Vagina (tissue), 2 donors: ENCODE data around the gene HMGN1. TPM values are rescaled to one million over a fixed set of nuclear protein-coding genes. Genes with fewer than 3 reads are reported as not detected.

Experiments
- DNase-seq, 2 donors: peaks; one replicate each; pipeline ENCODE4 v3.0.0-alpha.2; 2017; ENCODE audit errors: extremely low spot score in 2 of 2
- H3K27ac ChIP-seq: fragments of 200-600 bp; sonication (generic); one replicate; pipeline ENCODE4 v1.5.1; 2019
- H3K27me3 ChIP-seq: fragments of 200-600 bp; sonication (generic); one replicate; pipeline ENCODE4 v1.5.1; 2019
- H3K36me3 ChIP-seq, 2 donors: fragments of 200-600 bp; sonication (generic); one replicate each; pipeline ENCODE4 v1.5.1; 2017 to 2019
- H3K4me1 ChIP-seq: fragments of 200-600 bp; sonication (generic); one replicate; pipeline ENCODE4 v1.5.1; 2019
- H3K4me3 ChIP-seq, 2 donors: fragments of 200-600 bp; sonication (generic); 1 replicate in 1 of 2; 2 replicates in 1 of 2; pipeline ENCODE4 v1.5.1; 2016 to 2019
- H3K9me3 ChIP-seq: fragments of 200-600 bp; sonication (generic); one replicate; pipeline ENCODE4 v1.5.1; 2019
- CTCF ChIP-seq, 3 experiments: fragments of 450-650 bp in 2 of 3; fragments of 200-600 bp in 1 of 3; sonication (generic) in 1 of 3; IDR thresholded peaks; one replicate each; pipeline ENCODE4 v1.5.1; 2017 to 2019; ENCODE audit warnings: antibody characterized with exemption in 3 of 3, mild to moderate bottlenecking in 2 of 3, moderate library complexity in 2 of 3
- POLR2A ChIP-seq, 2 donors: fragments of 450-650 bp; IDR thresholded peaks; one replicate each; pipeline ENCODE4 v1.6.1; 2017; ENCODE audit warnings: antibody characterized with exemption in 2 of 2, mild to moderate bottlenecking in 2 of 2, moderate library complexity in 2 of 2
- POLR2AphosphoS5 ChIP-seq, 2 donors: sonication (generic); formaldehyde crosslinking; IDR thresholded peaks; one replicate each; pipeline ENCODE4 v1.9.0; 2017; ENCODE audit warnings: antibody characterized with exemption in 2 of 2, mild to moderate bottlenecking in 2 of 2, low read depth in 1 of 2; ENCODE audit not compliant: insufficient read depth in 1 of 2
- intact Hi-C: fragments of 100-400 bp; cut with DNase I; formaldehyde crosslinking; loops from one replicate; pipeline ENCODE4 v1.15.1; 2023
- total RNA-seq: library from RNA; depleted of rRNA; stranded (reverse); fragments of >200 nt; gene quantifications from one replicate; pipeline ENCODE4 v1.2.3, GENCODE V29; 2016

Gene HMGN1
- total RNA-seq: 82.0 TPM

- intact Hi-C loops: loop anchor here (2.0 kb wide), 1 partner anchor 36 kb away; the partner anchor contains the start of gene BRWD1
- peak within 1 kb of the TSS; percentile 84 for H3K27ac ChIP-seq
Measured at GRCh38 chr21:39348355-39349210, at the start of gene HMGN1. TSS of gene HMGN1 (minus strand) at chr21:39349088. CDS start at chr21:39348917, 171 bp downstream.

GRCh38 chr21:39397646-39398385 is 48.9 kb upstream of the HMGN1 start:
- intact Hi-C loops: no loop called here
- Histone ChIP-seq H3K36me3 (peaks cover 0 to 43% of the 10 kb centered on the region in 2 donors), H3K27me3 (no peaks in the 10 kb centered on the region), H3K4me1 (no peaks in the 10 kb centered on the region), H3K27ac (no peak overlapping the region), H3K4me3 (no peak overlapping the region), H3K9me3 (no peaks in the 10 kb centered on the region)
- no peak for DNase-seq
- no peak for TF ChIP-seq CTCF (IDR thresholded peaks at IDR 0.05)
- TF ChIP-seq POLR2AphosphoS5 (IDR thresholded peaks at IDR 0.05; ENCODE audit: insufficient read depth in 1 of 2, low read depth in 1 of 2): no peak
- TF ChIP-seq POLR2A (IDR thresholded peaks at IDR 0.05): no peak

More at GRCh38 chr21:39348355-39349210, at the start of gene HMGN1:
- peak in 1 of 2 donors; percentile 88 for DNase-seq
- no peaks in the 10 kb centered on the region for H3K9me3 ChIP-seq
- TF ChIP-seq CTCF (IDR thresholded peaks at IDR 0.05): no peak
- TF ChIP-seq POLR2AphosphoS5 (IDR thresholded peaks at IDR 0.05; ENCODE audit: insufficient read depth in 1 of 2, low read depth in 1 of 2): peak in 1 of 2 donors; percentile 50
- TF ChIP-seq POLR2A (IDR thresholded peaks at IDR 0.05): peak in 1 of 2 donors; percentile 80
- peaks cover 0 to 6% of the 10 kb centered on the region in 2 donors for H3K36me3 ChIP-seq
- no peaks in the 10 kb centered on the region for H3K27me3 ChIP-seq
- H3K4me1 ChIP-seq: peaks cover 36% of the 10 kb centered on the region
- peak within 1 kb of the TSS; percentile 81 to 82 for H3K4me3 ChIP-seq

GRCh38 chr21:39392981-39393380 is 44.1 kb upstream of the HMGN1 start:
- DNase-seq: no peak
- H3K4me3 ChIP-seq: no peak overlapping the region
- TF ChIP-seq POLR2A (IDR thresholded peaks at IDR 0.05) (no peak), POLR2AphosphoS5 (IDR thresholded peaks at IDR 0.05; ENCODE audit: insufficient read depth in 1 of 2, low read depth in 1 of 2) (no peak), CTCF (IDR thresholded peaks at IDR 0.05) (no peak)
- peaks cover 17% of the 10 kb centered on the region for H3K4me1 ChIP-seq
- H3K36me3 ChIP-seq: peaks cover 0 to 45% of the 10 kb centered on the region in 2 donors
- H3K27me3 ChIP-seq: no peaks in the 10 kb centered on the region
- H3K27ac ChIP-seq: no peak overlapping the region
- no peaks in the 10 kb centered on the region for H3K9me3 ChIP-seq
- intact Hi-C loops: no loop called here

- H3K27ac ChIP-seq: no peak overlapping the region
- peaks cover 0 to 37% of the 10 kb centered on the region in 2 donors for H3K36me3 ChIP-seq
- H3K27me3 ChIP-seq: no peaks in the 10 kb centered on the region
- H3K4me3 ChIP-seq: no peak overlapping the region
- DNase-seq: no peak
- no peak for TF ChIP-seq CTCF (IDR thresholded peaks at IDR 0.05)
- no peak for TF ChIP-seq POLR2A (IDR thresholded peaks at IDR 0.05)
- no peak for TF ChIP-seq POLR2AphosphoS5 (IDR thresholded peaks at IDR 0.05; ENCODE audit: insufficient read depth in 1 of 2, low read depth in 1 of 2)
- no peaks in the 10 kb centered on the region for H3K9me3 ChIP-seq
- intact Hi-C loops: no loop called here
- H3K4me1 ChIP-seq: peaks cover 35% of the 10 kb centered on the region
Measured at GRCh38 chr21:39390212-39390765, 41.4 kb upstream of the HMGN1 start.
